Tibial nerve (tissue), 4 donors: ENCODE measurements around the gene TWSG1. TPM values are rescaled to one million over a fixed set of nuclear protein-coding genes. Genes with fewer than 3 reads are reported as not detected.

Experiments
- DNase-seq, 2 donors: peaks; one replicate each; pipeline ENCODE4 v3.0.0-alpha.2; 2019; ENCODE audit warnings: low spot score in 2 of 2
- H3K27ac ChIP-seq, 4 donors: fragments of 200-600 bp; sonication (generic) in 3 of 4; one replicate each; pipeline ENCODE4 v1.5.1; 2017 to 2019; ENCODE audit warnings: mild to moderate bottlenecking in 1 of 4
- H3K27me3 ChIP-seq, 2 donors: fragments of 200-600 bp; sonication (generic) in 1 of 2; one replicate each; pipeline versions ENCODE4 v1.5.1 to v1.6.0; 2017 to 2019
- H3K36me3 ChIP-seq, 3 donors: fragments of 200-600 bp; sonication (generic); one replicate each; pipeline ENCODE4 v1.5.1; 2018 to 2019
- H3K4me1 ChIP-seq, 4 donors: fragments of 200-600 bp; sonication (generic) in 3 of 4; one replicate each; pipeline ENCODE4 v1.5.1; 2017 to 2019
- H3K4me3 ChIP-seq, 4 donors: fragments of 200-600 bp; sonication (generic) in 3 of 4; one replicate each; pipeline ENCODE4 v1.5.1; 2017 to 2019; ENCODE audit warnings: mild to moderate bottlenecking in 1 of 4, moderate library complexity in 1 of 4
- H3K9me3 ChIP-seq, 4 donors: fragments of 200-600 bp; sonication (generic) in 3 of 4; one replicate each; pipeline ENCODE4 v1.5.1; 2017 to 2019
- EP300 ChIP-seq, 2 donors: sonication (generic); formaldehyde crosslinking; IDR thresholded peaks; one replicate each; pipeline ENCODE4 v1.6.1; 2017; ENCODE audit warnings: antibody characterized with exemption in 2 of 2, mild to moderate bottlenecking in 1 of 2
- POLR2A ChIP-seq, 2 donors: fragments of 450-650 bp; IDR thresholded peaks; one replicate each; pipeline ENCODE4 v1.6.1; 2017; ENCODE audit warnings: antibody characterized with exemption in 2 of 2, mild to moderate bottlenecking in 2 of 2, moderate library complexity in 2 of 2
- WGBS, 2 donors: methylation state at CpG; one replicate each; pipeline ENCODE4 v1.1.5; 2018; 5-methylcytosine and 5-hydroxymethylcytosine counted together
- total RNA-seq, 4 donors: library from RNA; depleted of rRNA; stranded (reverse); fragments of >200 nt; gene quantifications; one replicate each; pipeline ENCODE4 v1.1.0, GENCODE V29; 2016
- TF ChIP-seq, protein P1 (sequence below), 5 experiments: fragments of 200-600 bp in 3 of 5; fragments of 450-650 bp in 2 of 5; sonication (generic) in 3 of 5; IDR thresholded peaks; one replicate each; pipeline ENCODE4 v1.5.1; 2016 to 2019; ENCODE audit warnings: antibody characterized with exemption in 5 of 5, mild to moderate bottlenecking in 3 of 5, moderate library complexity in 2 of 5

TWSG1 gene
- total RNA-seq, 4 donors from 2014 or later = 33.3 to 64.9 (median 56.9) TPM

- Histone ChIP-seq H3K27ac (no peak overlapping the region), H3K27me3 (no peaks in the 10 kb centered on the region), H3K36me3 (no peaks in the 10 kb centered on the region), H3K9me3 (peaks cover 0 to 35% (median 0%) of the 10 kb centered on the region in 4 donors), H3K4me1 (no peaks in the 10 kb centered on the region), H3K4me3 (no peak overlapping the region)
- 92 to 94% methylated on average over 2 of the region's 2 CpGs for WGBS, 2 donors
- no peak for TF ChIP-seq POLR2A (IDR thresholded peaks at IDR 0.05)
- TF ChIP-seq, protein P1, sequence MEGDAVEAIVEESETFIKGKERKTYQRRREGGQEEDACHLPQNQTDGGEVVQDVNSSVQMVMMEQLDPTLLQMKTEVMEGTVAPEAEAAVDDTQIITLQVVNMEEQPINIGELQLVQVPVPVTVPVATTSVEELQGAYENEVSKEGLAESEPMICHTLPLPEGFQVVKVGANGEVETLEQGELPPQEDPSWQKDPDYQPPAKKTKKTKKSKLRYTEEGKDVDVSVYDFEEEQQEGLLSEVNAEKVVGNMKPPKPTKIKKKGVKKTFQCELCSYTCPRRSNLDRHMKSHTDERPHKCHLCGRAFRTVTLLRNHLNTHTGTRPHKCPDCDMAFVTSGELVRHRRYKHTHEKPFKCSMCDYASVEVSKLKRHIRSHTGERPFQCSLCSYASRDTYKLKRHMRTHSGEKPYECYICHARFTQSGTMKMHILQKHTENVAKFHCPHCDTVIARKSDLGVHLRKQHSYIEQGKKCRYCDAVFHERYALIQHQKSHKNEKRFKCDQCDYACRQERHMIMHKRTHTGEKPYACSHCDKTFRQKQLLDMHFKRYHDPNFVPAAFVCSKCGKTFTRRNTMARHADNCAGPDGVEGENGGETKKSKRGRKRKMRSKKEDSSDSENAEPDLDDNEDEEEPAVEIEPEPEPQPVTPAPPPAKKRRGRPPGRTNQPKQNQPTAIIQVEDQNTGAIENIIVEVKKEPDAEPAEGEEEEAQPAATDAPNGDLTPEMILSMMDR (IDR thresholded peaks at IDR 0.05) = no peak
- TF ChIP-seq EP300 (IDR thresholded peaks at IDR 0.05) = no peak
- no peak for DNase-seq
Measured at GRCh38 chr18:9292047-9292446, 42.5 kb upstream of the TWSG1 start.

GRCh38 chr18:9293948-9294347 is 40.6 kb upstream of the TWSG1 start:
- Histone ChIP-seq H3K36me3 (no peaks in the 10 kb centered on the region), H3K9me3 (peaks cover 0 to 42% (median 0%) of the 10 kb centered on the region in 4 donors), H3K27ac (no peak overlapping the region), H3K4me1 (no peaks in the 10 kb centered on the region), H3K4me3 (no peak overlapping the region), H3K27me3 (no peaks in the 10 kb centered on the region)
- TF ChIP-seq, protein P1 (IDR thresholded peaks at IDR 0.05) = no peak
- TF ChIP-seq EP300 (IDR thresholded peaks at IDR 0.05) (no peak), POLR2A (IDR thresholded peaks at IDR 0.05) (no peak)
- WGBS, 2 donors = 93 to 95% methylated on average over 1 of the region's 1 CpG
- DNase-seq = no peak

GRCh38 chr18:9296233-9297006 is 38.2 kb upstream of the TWSG1 start:
- Histone ChIP-seq H3K4me1 (no peaks in the 10 kb centered on the region), H3K36me3 (no peaks in the 10 kb centered on the region), H3K27ac (no peak overlapping the region), H3K9me3 (peaks cover 0 to 39% (median 0%) of the 10 kb centered on the region in 4 donors), H3K27me3 (no peaks in the 10 kb centered on the region), H3K4me3 (no peak overlapping the region)
- 91 to 95% methylated on average over 9 to 12 of the region's 15 CpGs for WGBS, 2 donors
- DNase-seq = no peak
- TF ChIP-seq, protein P1 (IDR thresholded peaks at IDR 0.05) = no peak
- TF ChIP-seq EP300 (IDR thresholded peaks at IDR 0.05) = no peak
- no peak for TF ChIP-seq POLR2A (IDR thresholded peaks at IDR 0.05)

GRCh38 chr18:9297007-9297393 is 37.6 kb upstream of the TWSG1 start:
- Histone ChIP-seq H3K4me1 (no peaks in the 10 kb centered on the region), H3K9me3 (peaks cover 0 to 45% (median 0%) of the 10 kb centered on the region in 4 donors), H3K27me3 (no peaks in the 10 kb centered on the region), H3K4me3 (no peak overlapping the region), H3K27ac (no peak overlapping the region), H3K36me3 (no peaks in the 10 kb centered on the region)
- DNase-seq = no peak
- TF ChIP-seq EP300 (IDR thresholded peaks at IDR 0.05) (no peak), POLR2A (IDR thresholded peaks at IDR 0.05) (no peak)
- TF ChIP-seq, protein P1 (IDR thresholded peaks at IDR 0.05) = no peak
- 98% methylated on average over 19 of the region's 24 CpGs; no CpG with 5 or more reads in 1 of the 2 donors for WGBS, 2 donors

DNA sequence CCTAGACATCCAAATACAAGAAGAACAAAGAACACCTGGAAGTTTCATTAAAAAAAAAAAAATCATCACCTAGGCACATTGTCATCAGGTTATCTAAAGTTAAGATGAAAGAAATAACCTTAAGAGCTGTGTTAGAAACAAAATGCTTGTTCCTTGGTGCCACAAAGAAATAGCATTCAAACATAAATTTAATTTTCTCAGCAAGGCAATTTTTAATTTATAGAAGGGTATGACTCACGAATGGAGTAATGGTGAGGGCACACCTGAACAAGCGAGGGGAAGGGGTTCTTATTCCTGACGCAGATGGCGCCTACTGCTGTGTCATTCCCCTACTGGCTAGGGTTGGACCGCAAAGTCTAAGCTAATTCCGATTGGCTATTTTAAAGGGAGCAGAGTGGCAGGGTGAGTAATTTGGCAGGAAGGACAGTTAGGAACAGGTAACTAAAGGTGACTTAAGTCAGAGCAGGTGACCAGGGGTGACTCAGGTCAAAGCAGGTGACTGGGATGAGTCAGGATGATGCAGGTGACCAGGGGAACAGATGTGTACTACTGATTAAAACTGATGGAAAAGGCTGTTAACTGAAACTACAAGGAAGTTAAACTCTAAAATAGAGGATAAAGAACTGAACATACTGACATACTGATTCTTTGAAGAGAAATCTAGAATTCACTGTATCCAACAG is 30.0 kb upstream of the TWSG1 start:
- Histone ChIP-seq H3K4me1 (no peaks in the 10 kb centered on the region), H3K27me3 (no peaks in the 10 kb centered on the region), H3K36me3 (no peaks in the 10 kb centered on the region), H3K27ac (no peak overlapping the region), H3K9me3 (peaks cover 0 to 31% (median 1%) of the 10 kb centered on the region in 4 donors), H3K4me3 (no peak overlapping the region)
- TF ChIP-seq EP300 (IDR thresholded peaks at IDR 0.05) = no peak
- TF ChIP-seq, protein P1 (IDR thresholded peaks at IDR 0.05) = no peak
- no peak for DNase-seq
- 93 to 94% methylated on average over 6 of the region's 6 CpGs for WGBS, 2 donors
